Central memory CD8-positive, alpha-beta T cell (primary cell): ENCODE measurements around the gene CSNK2B.
A peak's percentile ranks its signal among the peaks of the same experiment; 100 is the strongest.

Source experiments
- ATAC-seq: fragments of 150-1000 bp; cut with Tn5 transposase; replicated peaks from 2 replicates; pipeline ENCODE4 v1.10.0; 2022; ENCODE audit warnings: mild to moderate bottlenecking, moderate FRiP score, moderate number of reproducible peaks; ENCODE audit not compliant: poor library complexity, severe bottlenecking; ENCODE audit errors: extremely low read depth
- DNase-seq, 2 donors: peaks; one replicate each; pipeline ENCODE4 v3.0.0; 2021; ENCODE audit warnings: low spot score in 2 of 2
- H3K27ac Mint-ChIP-seq: one replicate; pipeline ENCODE4 v1.8.0; 2022; ENCODE audit warnings: low read depth, mild to moderate bottlenecking, moderate library complexity, mixed read lengths
- H3K27me3 Mint-ChIP-seq: one replicate; pipeline ENCODE4 v1.8.0; 2022; ENCODE audit warnings: mixed read lengths
- H3K36me3 Mint-ChIP-seq: one replicate; pipeline ENCODE4 v1.8.0; 2022; ENCODE audit warnings: mild to moderate bottlenecking, moderate library complexity, mixed read lengths; ENCODE audit not compliant: insufficient read depth
- H3K4me1 Mint-ChIP-seq: one replicate; pipeline ENCODE4 v1.8.0; 2022; ENCODE audit warnings: mixed read lengths
- H3K4me3 Mint-ChIP-seq: one replicate; pipeline ENCODE4 v1.8.0; 2022; ENCODE audit warnings: mild to moderate bottlenecking, moderate library complexity, mixed read lengths
- H3K9me3 Mint-ChIP-seq: one replicate; pipeline ENCODE4 v1.8.0; 2022; ENCODE audit warnings: mixed read lengths

The CSNK2B gene

GRCh38 chr6:31691078-31691463 lies 25.2 kb downstream of the CSNK2B start:
- no peaks in the 10 kb centered on the region for H3K4me1 Mint-ChIP-seq
- H3K27ac Mint-ChIP-seq: no peak overlapping the region
- H3K36me3 Mint-ChIP-seq: peaks cover 46% of the 10 kb centered on the region

GRCh38 chr6:31691564-31692108 lies 25.8 kb downstream of the CSNK2B start:
- Mint-ChIP-seq H3K27me3 (no peaks in the 10 kb centered on the region), H3K27ac (no peak overlapping the region), H3K4me1 (peaks cover under 1% of the 10 kb centered on the region), H3K36me3 (peaks cover 50% of the 10 kb centered on the region), H3K9me3 (no peaks in the 10 kb centered on the region), H3K4me3 (no peak overlapping the region)
- ATAC-seq (no peak), DNase-seq (no peak)

More at GRCh38 chr6:31691078-31691463, 25.2 kb downstream of the CSNK2B start:
- DNase-seq (no peak), ATAC-seq (no peak)
- Mint-ChIP-seq H3K4me3 (no peak overlapping the region), H3K9me3 (no peaks in the 10 kb centered on the region), H3K27me3 (no peaks in the 10 kb centered on the region)

GRCh38 chr6:31692353-31692752 lies 26.5 kb downstream of the CSNK2B start:
- H3K36me3 Mint-ChIP-seq: peaks cover 52% of the 10 kb centered on the region

GRCh38 chr6:31692886-31693285 lies 27.0 kb downstream of the CSNK2B start:
- Mint-ChIP-seq H3K36me3 (peaks cover 54% of the 10 kb centered on the region), H3K27ac (no peak overlapping the region), H3K4me3 (no peak overlapping the region), H3K27me3 (no peaks in the 10 kb centered on the region), H3K4me1 (peaks cover 13% of the 10 kb centered on the region), H3K9me3 (no peaks in the 10 kb centered on the region)
- ATAC-seq: no peak
- DNase-seq: no peak

More at GRCh38 chr6:31692353-31692752, 26.5 kb downstream of the CSNK2B start:
- Mint-ChIP-seq H3K4me1 (peaks cover 7% of the 10 kb centered on the region), H3K4me3 (no peak overlapping the region), H3K27ac (no peak overlapping the region), H3K27me3 (no peaks in the 10 kb centered on the region), H3K9me3 (no peaks in the 10 kb centered on the region)
- DNase-seq (no peak), ATAC-seq (no peak)

- Mint-ChIP-seq H3K36me3 (peaks cover 52% of the 10 kb centered on the region), H3K27me3 (no peaks in the 10 kb centered on the region), H3K4me3 (no peak overlapping the region), H3K27ac (no peak overlapping the region), H3K9me3 (no peaks in the 10 kb centered on the region), H3K4me1 (peaks cover 16% of the 10 kb centered on the region)
- no peak for DNase-seq
- ATAC-seq: no peak
These were observed 27.7 kb downstream of the CSNK2B start for GRCh38 chr6:31693535-31693934.

GRCh38 chr6:31697555-31697954 lies 31.7 kb downstream of the CSNK2B start:
- ATAC-seq: no peak
- H3K9me3 Mint-ChIP-seq: no peaks in the 10 kb centered on the region
- H3K27me3 Mint-ChIP-seq: no peaks in the 10 kb centered on the region
- no peak overlapping the region for H3K4me3 Mint-ChIP-seq
- peaks cover 52% of the 10 kb centered on the region for H3K36me3 Mint-ChIP-seq
- no peak for DNase-seq
- peaks cover 33% of the 10 kb centered on the region for H3K4me1 Mint-ChIP-seq
- H3K27ac Mint-ChIP-seq: peak overlapping the region; percentile 60

GRCh38 chr6:31700740-31701401 lies 35.0 kb downstream of the CSNK2B start:
- peaks cover 40% of the 10 kb centered on the region for H3K4me1 Mint-ChIP-seq
- peak overlapping the region; percentile 96 for H3K4me3 Mint-ChIP-seq
- H3K27ac Mint-ChIP-seq: no peak overlapping the region
- no peak for DNase-seq
- H3K27me3 Mint-ChIP-seq: no peaks in the 10 kb centered on the region
- ATAC-seq: no peak
- no peaks in the 10 kb centered on the region for H3K9me3 Mint-ChIP-seq
- H3K36me3 Mint-ChIP-seq: peaks cover 35% of the 10 kb centered on the region

GRCh38 chr6:31701666-31702404 lies 36.0 kb downstream of the CSNK2B start:
- H3K27ac Mint-ChIP-seq: peak overlapping the region; percentile 99
- no peaks in the 10 kb centered on the region for H3K9me3 Mint-ChIP-seq
- no peak for DNase-seq
- no peak for ATAC-seq
- H3K4me1 Mint-ChIP-seq: peaks cover 38% of the 10 kb centered on the region
- peak overlapping the region; percentile 96 for H3K4me3 Mint-ChIP-seq
- no peaks in the 10 kb centered on the region for H3K27me3 Mint-ChIP-seq
- H3K36me3 Mint-ChIP-seq: peaks cover 27% of the 10 kb centered on the region

- Mint-ChIP-seq H3K27ac (peak overlapping the region; percentile 99), H3K9me3 (no peaks in the 10 kb centered on the region), H3K36me3 (peaks cover 26% of the 10 kb centered on the region), H3K27me3 (no peaks in the 10 kb centered on the region), H3K4me3 (peak overlapping the region; percentile 96), H3K4me1 (peaks cover 32% of the 10 kb centered on the region)
- DNase-seq (no peak), ATAC-seq (peak; percentile 2)
These were observed 36.5 kb downstream of the CSNK2B start for GRCh38 chr6:31702405-31702818.

- Mint-ChIP-seq H3K4me1 (peaks cover 26% of the 10 kb centered on the region), H3K4me3 (peak within 1 kb of the TSS; percentile 96), H3K9me3 (no peaks in the 10 kb centered on the region), H3K27me3 (no peaks in the 10 kb centered on the region), H3K36me3 (peaks cover 21% of the 10 kb centered on the region), H3K27ac (peak within 1 kb of the TSS; percentile 99)
- ATAC-seq (peak; percentile 95), DNase-seq (peak; percentile 92 to 96)
These were observed 37.2 kb downstream of the CSNK2B start, which contains the start of gene ABHD16A for GRCh38 chr6:31702819-31703716. ABHD16A (minus strand) TSS chr6:31703324; CDS start chr6:31703281, 43 bp downstream.

- no peak for ATAC-seq
- Mint-ChIP-seq H3K27ac (no peak overlapping the region), H3K36me3 (peaks cover 14% of the 10 kb centered on the region), H3K9me3 (no peaks in the 10 kb centered on the region), H3K4me3 (no peak overlapping the region), H3K4me1 (peaks cover 28% of the 10 kb centered on the region), H3K27me3 (no peaks in the 10 kb centered on the region)
- DNase-seq: no peak
These were observed 40.1 kb downstream of the CSNK2B start for GRCh38 chr6:31705931-31706330.

- no peak for ATAC-seq
- no peaks in the 10 kb centered on the region for H3K27me3 Mint-ChIP-seq
- H3K36me3 Mint-ChIP-seq: peaks cover 11% of the 10 kb centered on the region
- H3K27ac Mint-ChIP-seq: no peak within 1 kb of the TSS
- no peak within 1 kb of the TSS for H3K4me3 Mint-ChIP-seq
- no peak for DNase-seq
- H3K4me1 Mint-ChIP-seq: peaks cover 28% of the 10 kb centered on the region
- no peaks in the 10 kb centered on the region for H3K9me3 Mint-ChIP-seq
These were observed 40.7 kb downstream of the CSNK2B start, which contains the start of gene LY6G6F for GRCh38 chr6:31706599-31706998. LY6G6F (plus strand) TSS chr6:31706866; CDS start chr6:31706907, 41 bp downstream.
